ENCODE data around the gene AKAP6.

Gene AKAP6

GRCh38 chr14:32350020-32350419 lies 20.9 kb downstream of the AKAP6 start:
- Histone ChIP-seq H3K4me1 (ENCODE audit: control insufficient read depth in 2 of 2, insufficient read depth in 2 of 2, low read length in 2 of 2) (no peaks in the 10 kb centered on the region), H3K4me3 (ENCODE audit: low read length in 2 of 2) (no peak overlapping the region), H3K27me3 (ENCODE audit: control insufficient read depth in 2 of 2, insufficient read depth in 2 of 2, low read length in 2 of 2) (no peaks in the 10 kb centered on the region), H3K36me3 (ENCODE audit: control insufficient read depth in 2 of 2, insufficient read depth in 2 of 2, low read length in 2 of 2) (no peaks in the 10 kb centered on the region), H3K9ac (ENCODE audit: low read depth in 1 of 2, low read length in 2 of 2) (no peak overlapping the region), H3K9me3 (ENCODE audit: control insufficient read depth in 2 of 2, low read length in 2 of 2) (no peaks in the 10 kb centered on the region), H3K27ac (ENCODE audit: low read depth in 2 of 2, low read length in 2 of 2) (no peak overlapping the region)

GRCh38 chr14:32352631-32353030 lies 23.5 kb downstream of the AKAP6 start:
- H3K4me3 ChIP-seq (ENCODE audit: low read length in 2 of 2) = no peak overlapping the region
- H3K27ac ChIP-seq (ENCODE audit: low read depth in 2 of 2, low read length in 2 of 2) = no peak overlapping the region
- no peaks in the 10 kb centered on the region for H3K36me3 ChIP-seq (ENCODE audit: control insufficient read depth in 2 of 2, insufficient read depth in 2 of 2, low read length in 2 of 2)
- no peaks in the 10 kb centered on the region for H3K9me3 ChIP-seq (ENCODE audit: control insufficient read depth in 2 of 2, low read length in 2 of 2)
- H3K4me1 ChIP-seq (ENCODE audit: control insufficient read depth in 2 of 2, insufficient read depth in 2 of 2, low read length in 2 of 2) = no peaks in the 10 kb centered on the region
- H3K9ac ChIP-seq (ENCODE audit: low read depth in 1 of 2, low read length in 2 of 2) = no peak overlapping the region
- no peaks in the 10 kb centered on the region for H3K27me3 ChIP-seq (ENCODE audit: control insufficient read depth in 2 of 2, insufficient read depth in 2 of 2, low read length in 2 of 2)

GRCh38 chr14:32354716-32355115 lies 25.6 kb downstream of the AKAP6 start:
- Histone ChIP-seq H3K27me3 (ENCODE audit: control insufficient read depth in 2 of 2, insufficient read depth in 2 of 2, low read length in 2 of 2) (no peaks in the 10 kb centered on the region), H3K36me3 (ENCODE audit: control insufficient read depth in 2 of 2, insufficient read depth in 2 of 2, low read length in 2 of 2) (no peaks in the 10 kb centered on the region), H3K4me3 (ENCODE audit: low read length in 2 of 2) (no peak overlapping the region), H3K9ac (ENCODE audit: low read depth in 1 of 2, low read length in 2 of 2) (no peak overlapping the region), H3K9me3 (ENCODE audit: control insufficient read depth in 2 of 2, low read length in 2 of 2) (no peaks in the 10 kb centered on the region), H3K27ac (ENCODE audit: low read depth in 2 of 2, low read length in 2 of 2) (no peak overlapping the region), H3K4me1 (ENCODE audit: control insufficient read depth in 2 of 2, insufficient read depth in 2 of 2, low read length in 2 of 2) (no peaks in the 10 kb centered on the region)

GRCh38 chr14:32358781-32359180 lies 29.7 kb downstream of the AKAP6 start:
- Histone ChIP-seq H3K27ac (ENCODE audit: low read depth in 2 of 2, low read length in 2 of 2) (no peak overlapping the region), H3K9ac (ENCODE audit: low read depth in 1 of 2, low read length in 2 of 2) (no peak overlapping the region), H3K9me3 (ENCODE audit: control insufficient read depth in 2 of 2, low read length in 2 of 2) (no peaks in the 10 kb centered on the region), H3K4me1 (ENCODE audit: control insufficient read depth in 2 of 2, insufficient read depth in 2 of 2, low read length in 2 of 2) (no peaks in the 10 kb centered on the region), H3K27me3 (ENCODE audit: control insufficient read depth in 2 of 2, insufficient read depth in 2 of 2, low read length in 2 of 2) (no peaks in the 10 kb centered on the region), H3K36me3 (ENCODE audit: control insufficient read depth in 2 of 2, insufficient read depth in 2 of 2, low read length in 2 of 2) (no peaks in the 10 kb centered on the region), H3K4me3 (ENCODE audit: low read length in 2 of 2) (no peak overlapping the region)

GRCh38 chr14:32361674-32362073 lies 32.6 kb downstream of the AKAP6 start:
- Histone ChIP-seq H3K27me3 (ENCODE audit: control insufficient read depth in 2 of 2, insufficient read depth in 2 of 2, low read length in 2 of 2) (no peaks in the 10 kb centered on the region), H3K36me3 (ENCODE audit: control insufficient read depth in 2 of 2, insufficient read depth in 2 of 2, low read length in 2 of 2) (no peaks in the 10 kb centered on the region), H3K9ac (ENCODE audit: low read depth in 1 of 2, low read length in 2 of 2) (no peak overlapping the region), H3K4me1 (ENCODE audit: control insufficient read depth in 2 of 2, insufficient read depth in 2 of 2, low read length in 2 of 2) (no peaks in the 10 kb centered on the region), H3K27ac (ENCODE audit: low read depth in 2 of 2, low read length in 2 of 2) (no peak overlapping the region), H3K9me3 (ENCODE audit: control insufficient read depth in 2 of 2, low read length in 2 of 2) (no peaks in the 10 kb centered on the region), H3K4me3 (ENCODE audit: low read length in 2 of 2) (no peak overlapping the region)

- H3K4me3 ChIP-seq (ENCODE audit: low read length in 2 of 2) = no peak overlapping the region
- H3K9me3 ChIP-seq (ENCODE audit: control insufficient read depth in 2 of 2, low read length in 2 of 2) = no peaks in the 10 kb centered on the region
- H3K4me1 ChIP-seq (ENCODE audit: control insufficient read depth in 2 of 2, insufficient read depth in 2 of 2, low read length in 2 of 2) = no peaks in the 10 kb centered on the region
- no peak overlapping the region for H3K27ac ChIP-seq (ENCODE audit: low read depth in 2 of 2, low read length in 2 of 2)
- H3K27me3 ChIP-seq (ENCODE audit: control insufficient read depth in 2 of 2, insufficient read depth in 2 of 2, low read length in 2 of 2) = no peaks in the 10 kb centered on the region
- no peak overlapping the region for H3K9ac ChIP-seq (ENCODE audit: low read depth in 1 of 2, low read length in 2 of 2)
- H3K36me3 ChIP-seq (ENCODE audit: control insufficient read depth in 2 of 2, insufficient read depth in 2 of 2, low read length in 2 of 2) = no peaks in the 10 kb centered on the region
Observed at GRCh38 chr14:32363761-32364160, 34.7 kb downstream of the AKAP6 start.

- Histone ChIP-seq H3K9ac (ENCODE audit: low read depth in 1 of 2, low read length in 2 of 2) (no peak overlapping the region), H3K36me3 (ENCODE audit: control insufficient read depth in 2 of 2, insufficient read depth in 2 of 2, low read length in 2 of 2) (no peaks in the 10 kb centered on the region), H3K27ac (ENCODE audit: low read depth in 2 of 2, low read length in 2 of 2) (no peak overlapping the region), H3K4me3 (ENCODE audit: low read length in 2 of 2) (no peak overlapping the region), H3K27me3 (ENCODE audit: control insufficient read depth in 2 of 2, insufficient read depth in 2 of 2, low read length in 2 of 2) (no peaks in the 10 kb centered on the region), H3K4me1 (ENCODE audit: control insufficient read depth in 2 of 2, insufficient read depth in 2 of 2, low read length in 2 of 2) (no peaks in the 10 kb centered on the region), H3K9me3 (ENCODE audit: control insufficient read depth in 2 of 2, low read length in 2 of 2) (no peaks in the 10 kb centered on the region)
Observed at GRCh38 chr14:32364941-32365340, 35.8 kb downstream of the AKAP6 start.

GRCh38 chr14:32366256-32366879 lies 37.3 kb downstream of the AKAP6 start:
- H3K27ac ChIP-seq (ENCODE audit: low read depth in 2 of 2, low read length in 2 of 2) = no peak overlapping the region
- H3K27me3 ChIP-seq (ENCODE audit: control insufficient read depth in 2 of 2, insufficient read depth in 2 of 2, low read length in 2 of 2) = no peaks in the 10 kb centered on the region
- H3K4me3 ChIP-seq (ENCODE audit: low read length in 2 of 2) = no peak overlapping the region
- H3K9ac ChIP-seq (ENCODE audit: low read depth in 1 of 2, low read length in 2 of 2) = no peak overlapping the region
- H3K36me3 ChIP-seq (ENCODE audit: control insufficient read depth in 2 of 2, insufficient read depth in 2 of 2, low read length in 2 of 2) = no peaks in the 10 kb centered on the region
- no peaks in the 10 kb centered on the region for H3K9me3 ChIP-seq (ENCODE audit: control insufficient read depth in 2 of 2, low read length in 2 of 2)
- H3K4me1 ChIP-seq (ENCODE audit: control insufficient read depth in 2 of 2, insufficient read depth in 2 of 2, low read length in 2 of 2) = no peaks in the 10 kb centered on the region

GRCh38 chr14:32366986-32367385 lies 37.9 kb downstream of the AKAP6 start:
- Histone ChIP-seq H3K27ac (ENCODE audit: low read depth in 2 of 2, low read length in 2 of 2) (no peak overlapping the region), H3K9ac (ENCODE audit: low read depth in 1 of 2, low read length in 2 of 2) (no peak overlapping the region)

GRCh38 chr14:32367516-32367915 lies 38.4 kb downstream of the AKAP6 start:
- Histone ChIP-seq H3K9me3 (ENCODE audit: control insufficient read depth in 2 of 2, low read length in 2 of 2) (no peaks in the 10 kb centered on the region), H3K27me3 (ENCODE audit: control insufficient read depth in 2 of 2, insufficient read depth in 2 of 2, low read length in 2 of 2) (no peaks in the 10 kb centered on the region), H3K36me3 (ENCODE audit: control insufficient read depth in 2 of 2, insufficient read depth in 2 of 2, low read length in 2 of 2) (no peaks in the 10 kb centered on the region), H3K27ac (ENCODE audit: low read depth in 2 of 2, low read length in 2 of 2) (no peak overlapping the region), H3K4me1 (ENCODE audit: control insufficient read depth in 2 of 2, insufficient read depth in 2 of 2, low read length in 2 of 2) (no peaks in the 10 kb centered on the region), H3K4me3 (ENCODE audit: low read length in 2 of 2) (no peak overlapping the region), H3K9ac (ENCODE audit: low read depth in 1 of 2, low read length in 2 of 2) (no peak overlapping the region)

More at GRCh38 chr14:32366986-32367385, 37.9 kb downstream of the AKAP6 start:
- Histone ChIP-seq H3K36me3 (ENCODE audit: control insufficient read depth in 2 of 2, insufficient read depth in 2 of 2, low read length in 2 of 2) (no peaks in the 10 kb centered on the region), H3K4me3 (ENCODE audit: low read length in 2 of 2) (no peak overlapping the region), H3K4me1 (ENCODE audit: control insufficient read depth in 2 of 2, insufficient read depth in 2 of 2, low read length in 2 of 2) (no peaks in the 10 kb centered on the region), H3K9me3 (ENCODE audit: control insufficient read depth in 2 of 2, low read length in 2 of 2) (no peaks in the 10 kb centered on the region), H3K27me3 (ENCODE audit: control insufficient read depth in 2 of 2, insufficient read depth in 2 of 2, low read length in 2 of 2) (no peaks in the 10 kb centered on the region)

- H3K27me3 ChIP-seq (ENCODE audit: control insufficient read depth in 2 of 2, insufficient read depth in 2 of 2, low read length in 2 of 2) = no peaks in the 10 kb centered on the region
- no peaks in the 10 kb centered on the region for H3K4me1 ChIP-seq (ENCODE audit: control insufficient read depth in 2 of 2, insufficient read depth in 2 of 2, low read length in 2 of 2)
- H3K27ac ChIP-seq (ENCODE audit: low read depth in 2 of 2, low read length in 2 of 2) = no peak overlapping the region
- H3K9me3 ChIP-seq (ENCODE audit: control insufficient read depth in 2 of 2, low read length in 2 of 2) = no peaks in the 10 kb centered on the region
- no peak overlapping the region for H3K9ac ChIP-seq (ENCODE audit: low read depth in 1 of 2, low read length in 2 of 2)
- no peaks in the 10 kb centered on the region for H3K36me3 ChIP-seq (ENCODE audit: control insufficient read depth in 2 of 2, insufficient read depth in 2 of 2, low read length in 2 of 2)
- H3K4me3 ChIP-seq (ENCODE audit: low read length in 2 of 2) = no peak overlapping the region
Observed at GRCh38 chr14:32368107-32368506, 39.0 kb downstream of the AKAP6 start.

Measured in mucosa of rectum (tissue), 2 donors.